Liver (tissue), 3 donors: Measurements from ENCODE around the gene AOPEP.

ENCODE experiments used
- GABPA ChIP-seq, 2 donors: IDR thresholded peaks in 1 of 2; conservative IDR thresholded peaks in 1 of 2; 2 replicates each; pipeline ENCODE4 v1.6.1; 2016; ENCODE audit warnings: antibody characterized with exemption in 2 of 2, mild to moderate bottlenecking in 1 of 2, moderate library complexity in 1 of 2
- RAD21 ChIP-seq, 2 donors: IDR thresholded peaks; 2 replicates each; pipeline ENCODE4 v1.6.1; 2016; ENCODE audit warnings: antibody characterized with exemption in 2 of 2, mild to moderate bottlenecking in 2 of 2
- TF ChIP-seq, protein P1 (sequence below): fragments of 150-350 bp; IDR thresholded peaks from 2 replicates; pipeline ENCODE4 v1.5.1; 2017; ENCODE audit warnings: improper control_type of control experiment, low read depth, low read length; ENCODE audit not compliant: missing input control
- TF ChIP-seq, protein P2 (sequence below): IDR thresholded peaks from 2 replicates; pipeline ENCODE4 v1.6.1; 2016; ENCODE audit warnings: antibody characterized with exemption, mild to moderate bottlenecking
- donor health status: healthy.
- donor health status: healthy.

DNA sequence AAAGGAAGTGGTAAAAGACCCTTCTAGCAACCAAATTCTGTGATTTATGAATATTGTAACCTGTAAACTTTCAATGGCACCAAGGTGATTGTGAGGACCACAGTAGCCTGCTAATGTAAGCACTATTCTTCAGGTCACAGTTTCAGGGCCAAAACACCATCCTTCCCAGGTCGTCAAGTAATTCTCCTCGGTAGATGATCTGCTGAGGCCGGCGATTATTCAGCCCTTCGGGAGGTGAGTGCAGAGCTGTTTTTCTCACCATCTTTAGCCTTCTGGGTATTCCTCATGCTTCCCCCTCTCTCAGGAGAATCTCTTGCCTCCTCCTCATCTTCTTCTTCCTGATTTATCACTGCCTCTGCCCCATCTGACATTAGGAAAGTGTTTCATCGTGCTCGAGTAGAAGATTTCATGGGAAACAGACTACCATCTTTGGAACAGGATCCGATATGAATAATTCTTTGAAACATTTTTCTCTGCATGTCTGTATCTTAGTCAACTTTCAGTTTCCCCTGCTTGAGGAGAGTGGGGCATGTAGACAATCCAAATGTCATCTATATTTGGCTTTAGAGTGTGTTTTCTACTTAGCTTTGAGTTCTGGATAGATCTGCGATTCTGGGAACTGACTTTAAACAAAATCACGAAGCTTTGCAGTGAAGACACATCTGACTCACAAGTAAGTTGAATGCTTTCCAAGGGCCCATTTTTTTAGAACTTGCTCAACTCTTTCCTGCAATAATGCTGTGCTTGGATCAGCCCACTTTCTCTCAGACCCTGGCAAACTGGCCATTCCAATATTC lies 173.9 kb downstream of the AOPEP start:
- TF ChIP-seq, protein P1, sequence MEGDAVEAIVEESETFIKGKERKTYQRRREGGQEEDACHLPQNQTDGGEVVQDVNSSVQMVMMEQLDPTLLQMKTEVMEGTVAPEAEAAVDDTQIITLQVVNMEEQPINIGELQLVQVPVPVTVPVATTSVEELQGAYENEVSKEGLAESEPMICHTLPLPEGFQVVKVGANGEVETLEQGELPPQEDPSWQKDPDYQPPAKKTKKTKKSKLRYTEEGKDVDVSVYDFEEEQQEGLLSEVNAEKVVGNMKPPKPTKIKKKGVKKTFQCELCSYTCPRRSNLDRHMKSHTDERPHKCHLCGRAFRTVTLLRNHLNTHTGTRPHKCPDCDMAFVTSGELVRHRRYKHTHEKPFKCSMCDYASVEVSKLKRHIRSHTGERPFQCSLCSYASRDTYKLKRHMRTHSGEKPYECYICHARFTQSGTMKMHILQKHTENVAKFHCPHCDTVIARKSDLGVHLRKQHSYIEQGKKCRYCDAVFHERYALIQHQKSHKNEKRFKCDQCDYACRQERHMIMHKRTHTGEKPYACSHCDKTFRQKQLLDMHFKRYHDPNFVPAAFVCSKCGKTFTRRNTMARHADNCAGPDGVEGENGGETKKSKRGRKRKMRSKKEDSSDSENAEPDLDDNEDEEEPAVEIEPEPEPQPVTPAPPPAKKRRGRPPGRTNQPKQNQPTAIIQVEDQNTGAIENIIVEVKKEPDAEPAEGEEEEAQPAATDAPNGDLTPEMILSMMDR, result no peak
- TF ChIP-seq RAD21 (IDR thresholded peaks at IDR 0.05) (peak; percentile 31 to 59), GABPA (IDR thresholded peaks at IDR 0.05 in 1 of 2, conservative IDR thresholded peaks at IDR 0.05 in 1 of 2) (no peak)
- TF ChIP-seq, protein P2, sequence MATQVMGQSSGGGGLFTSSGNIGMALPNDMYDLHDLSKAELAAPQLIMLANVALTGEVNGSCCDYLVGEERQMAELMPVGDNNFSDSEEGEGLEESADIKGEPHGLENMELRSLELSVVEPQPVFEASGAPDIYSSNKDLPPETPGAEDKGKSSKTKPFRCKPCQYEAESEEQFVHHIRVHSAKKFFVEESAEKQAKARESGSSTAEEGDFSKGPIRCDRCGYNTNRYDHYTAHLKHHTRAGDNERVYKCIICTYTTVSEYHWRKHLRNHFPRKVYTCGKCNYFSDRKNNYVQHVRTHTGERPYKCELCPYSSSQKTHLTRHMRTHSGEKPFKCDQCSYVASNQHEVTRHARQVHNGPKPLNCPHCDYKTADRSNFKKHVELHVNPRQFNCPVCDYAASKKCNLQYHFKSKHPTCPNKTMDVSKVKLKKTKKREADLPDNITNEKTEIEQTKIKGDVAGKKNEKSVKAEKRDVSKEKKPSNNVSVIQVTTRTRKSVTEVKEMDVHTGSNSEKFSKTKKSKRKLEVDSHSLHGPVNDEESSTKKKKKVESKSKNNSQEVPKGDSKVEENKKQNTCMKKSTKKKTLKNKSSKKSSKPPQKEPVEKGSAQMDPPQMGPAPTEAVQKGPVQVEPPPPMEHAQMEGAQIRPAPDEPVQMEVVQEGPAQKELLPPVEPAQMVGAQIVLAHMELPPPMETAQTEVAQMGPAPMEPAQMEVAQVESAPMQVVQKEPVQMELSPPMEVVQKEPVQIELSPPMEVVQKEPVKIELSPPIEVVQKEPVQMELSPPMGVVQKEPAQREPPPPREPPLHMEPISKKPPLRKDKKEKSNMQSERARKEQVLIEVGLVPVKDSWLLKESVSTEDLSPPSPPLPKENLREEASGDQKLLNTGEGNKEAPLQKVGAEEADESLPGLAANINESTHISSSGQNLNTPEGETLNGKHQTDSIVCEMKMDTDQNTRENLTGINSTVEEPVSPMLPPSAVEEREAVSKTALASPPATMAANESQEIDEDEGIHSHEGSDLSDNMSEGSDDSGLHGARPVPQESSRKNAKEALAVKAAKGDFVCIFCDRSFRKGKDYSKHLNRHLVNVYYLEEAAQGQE, result no peak
